Adrenal gland (tissue), 12 donors: ENCODE results near the gene NECTIN1. TPM values are rescaled to one million over a fixed set of nuclear protein-coding genes. Genes with fewer than 3 reads are reported as not detected.

Experiments
- DNase-seq, 7 donors: peaks; one replicate each; pipeline ENCODE4 v3.0.0-alpha.2; 2019 to 2020
- H3K27ac ChIP-seq, 5 donors: fragments of 200-600 bp; sonication (generic) in 4 of 5; 1 replicate in 3 of 5; 2 replicates in 2 of 5; pipeline versions ENCODE4 v1.5.1 to v1.8.0; 2016 to 2020; ENCODE audit warnings: mild to moderate bottlenecking in 1 of 5
- H3K27me3 ChIP-seq: fragments of 200-600 bp; 2 replicates; pipeline ENCODE4 v1.8.0; 2021
- H3K36me3 ChIP-seq, 2 donors: fragments of 200-600 bp; replicated peaks in 1 of 2; 1 replicate in 1 of 2; 2 replicates in 1 of 2; pipeline versions ENCODE4 v1.5.1 to v1.8.0; 2018 to 2022
- H3K4me1 ChIP-seq, 2 donors: fragments of 200-600 bp; replicated peaks in 1 of 2; 1 replicate in 1 of 2; 2 replicates in 1 of 2; pipeline versions ENCODE4 v1.5.1 to v1.8.0; 2018 to 2021
- H3K4me3 ChIP-seq, 4 donors: fragments of 200-600 bp; sonication (generic) in 3 of 4; one replicate each; pipeline ENCODE4 v1.5.1; 2016 to 2018
- H3K9me3 ChIP-seq, 3 donors: fragments of 200-600 bp; sonication (generic) in 1 of 3; replicated peaks in 1 of 3; 1 replicate in 2 of 3; 2 replicates in 1 of 3; pipeline versions ENCODE4 v1.5.1 to v1.8.0; 2016 to 2021
- CTCF ChIP-seq, 6 experiments: fragments of 450-650 bp in 4 of 6; fragments of 200-600 bp in 2 of 6; sonication (generic) in 1 of 6; IDR thresholded peaks; 1 replicate in 5 of 6; 2 replicates in 1 of 6; pipeline versions ENCODE4 v1.5.1 to v1.8.0; 2016 to 2021; ENCODE audit warnings: antibody characterized with exemption in 6 of 6, mild to moderate bottlenecking in 2 of 6, moderate library complexity in 1 of 6
- POLR2A ChIP-seq, 2 donors: fragments of 450-650 bp; IDR thresholded peaks; one replicate each; pipeline ENCODE4 v1.6.1; 2017; ENCODE audit warnings: antibody characterized with exemption in 2 of 2, mild to moderate bottlenecking in 2 of 2, moderate library complexity in 1 of 2
- WGBS, 4 donors: extraction: QIAGEN DNeasy Blood & Tissue Kit in 2 of 4; methylation state at CpG; one replicate each; pipeline versions ENCODE4 v1.1.5 to v1.1.7; 2013 to 2017; 5-methylcytosine and 5-hydroxymethylcytosine counted together
- intact Hi-C, 2 donors: fragments of 100-400 bp; cut with DNase I; formaldehyde crosslinking; loops; one replicate each; pipeline versions ENCODE4 v1.14.1 to v1.15.0; 2022 to 2023
- polyA plus RNA-seq, 3 donors: library from polyadenylated mRNA; stranded (reverse); fragments of 200-250 nt in 2 of 3; fragments of 350-450 nt in 1 of 3; fragmentation: Illumina TruSeq in 1 of 3; extraction: RNeasy Lipid Tissue Mini Kit (QIAGEN cat#74804) in 1 of 3; gene quantifications; one replicate each; pipeline ENCODE4 v1.2.3, GENCODE V29; 2013 to 2014
- total RNA-seq, 9 donors: library from RNA; depleted of rRNA in 4 of 9; stranded (reverse); fragments of >200 nt in 4 of 9; fragments of 120-200 nt in 1 of 9; fragmentation: NEBNext Ultra II Directional in 1 of 9; extraction: Animal tissue kit (Norgen Biotek cat#: 25700) in 1 of 9; gene quantifications; one replicate each; pipeline versions ENCODE4 v1.1.0 to v1.2.4, GENCODE V29; 2013 to 2023
- donor health status: healthy with polysubstance abuse.
- donor health status: Bipolar disorder and iron deficiency.
- donor health status: DM: yes; HTN: yes; CAD: no.
- donor health status: DM: no; HTN: no; CAD: no.
- donor health status: DM: no; HTN: no; CAD: no.
- donor health status: DM: yes; HTN: yes; CAD: no.

NECTIN1 gene
- total and polyA plus RNA-seq, 12 donors = 1.6 to 19.6 (median 5.4) TPM

GRCh38 chr11:119763071-119763728 is 34.2 kb upstream of the NECTIN1 start:
- no peak for TF ChIP-seq POLR2A (IDR thresholded peaks at IDR 0.05)
- TF ChIP-seq CTCF (IDR thresholded peaks at IDR 0.05) = no peak
- DNase-seq = no peak
- H3K9me3 ChIP-seq = no peaks in the 10 kb centered on the region
- intact Hi-C loops = no loop called here
- no peaks in the 10 kb centered on the region for H3K36me3 ChIP-seq
- no peaks in the 10 kb centered on the region for H3K27me3 ChIP-seq
- no peak overlapping the region for H3K27ac ChIP-seq
- no peak overlapping the region for H3K4me3 ChIP-seq
- WGBS, 4 donors = 74 to 94% (median 81%) methylated on average over 10 to 11 of the region's 11 CpGs
- H3K4me1 ChIP-seq = peaks cover 0 to 10% of the 10 kb centered on the region in 2 donors

DNA sequence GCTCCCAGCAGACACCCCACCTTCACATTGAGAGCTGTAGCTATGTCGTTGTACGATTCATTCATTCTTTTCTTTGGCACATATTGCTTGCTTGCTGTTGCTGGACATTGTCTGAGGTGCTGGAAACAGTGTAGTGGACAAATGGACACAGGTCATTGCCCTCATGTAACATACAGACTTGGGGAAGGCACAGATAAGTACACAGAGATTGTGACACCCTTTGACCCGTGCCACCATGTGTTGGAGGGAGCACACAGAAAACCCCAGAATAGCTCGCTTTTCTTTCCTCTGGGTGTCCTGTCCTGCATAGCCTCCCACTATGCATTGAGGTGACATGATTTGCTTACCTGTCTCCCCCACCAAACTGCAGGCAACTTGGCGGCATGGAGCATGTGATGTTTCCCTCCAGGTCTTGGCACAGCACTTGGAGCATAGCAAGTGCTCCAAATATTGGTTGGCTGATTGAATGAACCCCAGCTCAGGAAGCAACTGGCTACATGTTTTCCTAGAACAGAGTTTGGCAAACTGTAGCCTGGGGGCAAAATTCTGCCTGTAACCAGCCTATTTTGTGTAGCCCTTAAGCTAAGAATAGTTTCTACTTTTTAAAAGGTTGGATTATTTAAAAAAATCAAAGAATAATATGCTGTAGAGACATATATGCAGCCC is 30.9 kb upstream of the NECTIN1 start:
- Histone ChIP-seq H3K36me3 (no peaks in the 10 kb centered on the region), H3K4me1 (peaks cover 0 to 9% of the 10 kb centered on the region in 2 donors), H3K9me3 (no peaks in the 10 kb centered on the region), H3K4me3 (no peak overlapping the region), H3K27me3 (no peaks in the 10 kb centered on the region), H3K27ac (no peak overlapping the region)
- DNase-seq = no peak
- intact Hi-C loops = no loop called here
- TF ChIP-seq CTCF (IDR thresholded peaks at IDR 0.05) (no peak), POLR2A (IDR thresholded peaks at IDR 0.05) (no peak)
- WGBS, 4 donors = 86 to 99% (median 89%) methylated on average over 4 to 5 of the region's 5 CpGs

DNA sequence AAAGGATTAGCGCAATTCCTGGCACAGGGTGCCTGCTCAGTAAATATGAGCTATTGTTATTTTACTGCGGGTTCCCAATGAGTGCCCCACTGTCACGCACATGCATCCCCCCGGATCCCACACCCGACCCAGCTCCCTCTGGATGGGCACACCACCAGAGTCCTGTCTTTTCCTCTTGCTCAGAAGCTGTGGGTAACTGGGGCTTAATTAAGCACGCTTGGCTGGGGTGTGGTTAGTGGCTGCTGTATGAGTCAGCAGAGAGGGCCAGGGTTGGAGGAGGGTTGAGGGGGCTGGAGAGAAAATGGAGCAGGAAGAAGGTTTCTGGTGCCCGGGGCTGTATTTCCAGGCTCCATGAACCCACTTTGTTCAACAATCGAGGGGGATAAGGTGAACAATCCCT is 30.3 kb upstream of the NECTIN1 start:
- H3K27me3 ChIP-seq = no peaks in the 10 kb centered on the region
- H3K36me3 ChIP-seq = no peaks in the 10 kb centered on the region
- H3K4me1 ChIP-seq = peaks cover 0 to 4% of the 10 kb centered on the region in 2 donors
- 61 to 69% (median 65%) methylated on average over 7 to 8 of the region's 8 CpGs for WGBS, 4 donors
- TF ChIP-seq POLR2A (IDR thresholded peaks at IDR 0.05) (no peak), CTCF (IDR thresholded peaks at IDR 0.05) (no peak)
- no peak for DNase-seq
- intact Hi-C loops = no loop called here
- H3K27ac ChIP-seq = no peak overlapping the region
- no peak overlapping the region for H3K4me3 ChIP-seq
- H3K9me3 ChIP-seq = no peaks in the 10 kb centered on the region

DNA sequence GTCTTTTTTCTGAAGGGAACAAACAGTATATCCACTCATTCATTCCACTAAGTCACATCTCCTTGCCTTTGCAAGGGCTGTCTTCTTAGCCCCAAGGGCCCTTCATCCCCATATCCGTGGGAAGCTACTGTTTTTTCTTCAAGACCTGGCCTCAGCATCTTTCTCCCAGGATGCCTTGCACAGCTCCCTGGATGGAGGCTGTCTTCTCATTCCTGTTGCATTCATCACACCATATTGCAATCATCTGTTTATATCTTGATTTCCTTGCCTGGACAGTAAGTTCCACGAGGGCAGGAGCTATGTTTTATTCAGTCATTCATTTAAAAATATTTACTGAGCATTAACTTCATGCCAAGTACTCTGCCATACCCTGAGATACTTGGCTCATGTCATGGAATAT is 29.3 kb upstream of the NECTIN1 start:
- DNase-seq = no peak
- 23 to 48% (median 26%) methylated on average over 2 of the region's 2 CpGs for WGBS, 4 donors
- no peak overlapping the region for H3K27ac ChIP-seq
- TF ChIP-seq CTCF (IDR thresholded peaks at IDR 0.05) (no peak), POLR2A (IDR thresholded peaks at IDR 0.05) (no peak)
- no peaks in the 10 kb centered on the region for H3K36me3 ChIP-seq
- H3K4me1 ChIP-seq = no peaks in the 10 kb centered on the region
- no peaks in the 10 kb centered on the region for H3K9me3 ChIP-seq
- no peak overlapping the region for H3K4me3 ChIP-seq
- H3K27me3 ChIP-seq = no peaks in the 10 kb centered on the region
- intact Hi-C loops = no loop called here
